Ureter (tissue), 1 donor: ENCODE data around the gene KIF19. TPM values are rescaled to one million over a fixed set of nuclear protein-coding genes. Genes with fewer than 3 reads are reported as not detected.

Experiments
- DNase-seq: peaks from one replicate; pipeline ENCODE4 v3.0.0-alpha.2; 2020; ENCODE audit warnings: low spot score
- total RNA-seq: library from RNA; stranded (reverse); gene quantifications from one replicate; pipeline ENCODE4 v1.2.4, GENCODE V29; 2023
- donor health status: DM: yes; HTN: yes; CAD: no.

The KIF19 gene
- total RNA-seq, 1 donor from 2014 or later: 1.8 TPM

GRCh38 chr17:74303305-74303704 is 22.7 kb upstream of the KIF19 start:
- no peak for DNase-seq

- no peak for DNase-seq
Measured at GRCh38 chr17:74304184-74304583, 21.8 kb upstream of the KIF19 start.

GRCh38 chr17:74305865-74306654 is 20.0 kb upstream of the KIF19 start:
- DNase-seq: no peak

- no peak for DNase-seq
Measured at GRCh38 chr17:74307984-74308773, 17.8 kb upstream of the KIF19 start.

GRCh38 chr17:74309902-74310301 is 16.1 kb upstream of the KIF19 start:
- no peak for DNase-seq

GRCh38 chr17:74314877-74315276 is 11.1 kb upstream of the KIF19 start:
- DNase-seq: no peak

GRCh38 chr17:74316220-74316619 is 9.8 kb upstream of the KIF19 start:
- no peak for DNase-seq

- DNase-seq: no peak
Measured at GRCh38 chr17:74317071-74317470, 9.0 kb upstream of the KIF19 start.

- DNase-seq: no peak
Measured at GRCh38 chr17:74318391-74318790, 7.6 kb upstream of the KIF19 start.

GRCh38 chr17:74324521-74324920 is 1.5 kb upstream of the KIF19 start:
- DNase-seq: no peak

- no peak for DNase-seq
Measured at GRCh38 chr17:74325376-74325742, 667 bp upstream of the KIF19 start.

- no peak for DNase-seq
Measured at GRCh38 chr17:74326506-74326905, 480 bp downstream of the KIF19 start.

- DNase-seq: no peak
Measured at GRCh38 chr17:74328487-74328886, 2.5 kb downstream of the KIF19 start.

- DNase-seq: no peak
Measured at GRCh38 chr17:74329378-74329777, 3.4 kb downstream of the KIF19 start.

GRCh38 chr17:74330446-74330845 is 4.4 kb downstream of the KIF19 start:
- no peak for DNase-seq

GRCh38 chr17:74332017-74332650 is 6.1 kb downstream of the KIF19 start:
- no peak for DNase-seq

- DNase-seq: no peak
Measured at GRCh38 chr17:74332763-74333283, 6.8 kb downstream of the KIF19 start.

GRCh38 chr17:74334393-74335039 is 8.5 kb downstream of the KIF19 start:
- DNase-seq: no peak

GRCh38 chr17:74335529-74336062 is 9.6 kb downstream of the KIF19 start:
- DNase-seq: no peak

GRCh38 chr17:74336307-74336706 is 10.3 kb downstream of the KIF19 start:
- DNase-seq: no peak

GRCh38 chr17:74337834-74338500 is 11.9 kb downstream of the KIF19 start:
- no peak for DNase-seq
